ENCODE results near the gene PRPF6.

GRCh38 chr20:64003960-64004725, 23.2 kb downstream of the PRPF6 start:
- TF ChIP-seq EZH2 (IDR thresholded peaks at IDR 0.05; ENCODE audit: borderline replicate concordance, insufficient read depth, low read depth, low read length, poor library complexity, severe bottlenecking) (no peak), CTCF (IDR thresholded peaks at IDR 0.05) (no peak)
